A673 (cell line): ENCODE data around the gene BRD8.
"Not testable (repeated sequence)": the region's sequence is repeated elsewhere in the genome, so short reads cannot be mapped to it uniquely, and the experiment has no call there.

Experiments
- CTCF ChIP-seq: fragments of 300-800, 200-600 bp; sonication (generic); conservative IDR thresholded peaks from 2 replicates; pipeline ENCODE4 v1.5.1; 2017; ENCODE audit warnings: low read depth, mild to moderate bottlenecking, antibody characterized with exemption, low read length, moderate library complexity, mixed read lengths
- EZH2 ChIP-seq: fragments of 200-600 bp; sonication (generic); IDR thresholded peaks from 2 replicates; pipeline ENCODE4 v1.6.1; 2017; ENCODE audit warnings: borderline replicate concordance, low read depth, mild to moderate bottlenecking, mixed read lengths, antibody characterized with exemption, low read length; ENCODE audit not compliant: poor library complexity, severe bottlenecking

- not testable (repeated sequence) for TF ChIP-seq CTCF, EZH2
Measured at GRCh38 chr5:138155977-138156376, 22.5 kb downstream of the BRD8 start.
